GM18858 (cell line): ENCODE data around the gene RNF152.

Experiments
- ATAC-seq: cut with Tn5 transposase; IDR thresholded peaks from one replicate; pipeline ENCODE4 v1.9.1; 2021; ENCODE audit not compliant: unreplicated experiment

The RNF152 gene

GRCh38 chr18:61855449-61856378, 37.1 kb downstream of the RNF152 start:
- ATAC-seq = no peak

- ATAC-seq = no peak
Measured at GRCh38 chr18:61854578-61855448, 38.0 kb downstream of the RNF152 start.

- ATAC-seq = no peak
Measured at GRCh38 chr18:61853855-61854254, 39.0 kb downstream of the RNF152 start.

GRCh38 chr18:61852496-61852895, 40.3 kb downstream of the RNF152 start:
- ATAC-seq = no peak

- no peak for ATAC-seq
Measured at GRCh38 chr18:61851940-61852451, 40.8 kb downstream of the RNF152 start.

DNA sequence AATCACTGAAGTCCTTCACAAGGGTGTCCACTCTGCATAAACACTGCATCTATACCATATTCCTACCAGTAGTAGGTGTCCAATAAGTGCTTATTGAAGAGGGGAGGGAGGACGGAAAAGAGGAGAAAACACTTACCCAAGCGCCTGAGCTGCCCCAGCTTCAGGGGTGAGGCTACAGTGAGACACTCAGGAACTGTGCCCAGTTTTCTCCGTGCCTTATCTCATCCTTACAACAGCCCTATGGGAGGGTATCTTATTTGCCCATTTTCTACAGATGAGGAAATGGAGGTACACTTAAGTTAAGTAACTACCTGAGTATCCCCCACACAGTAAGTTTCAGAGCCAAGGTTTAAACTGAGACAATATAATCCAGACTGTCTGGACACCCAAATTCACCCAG, 41.5 kb downstream of the RNF152 start:
- ATAC-seq = no peak

GRCh38 chr18:61850756-61851155, 42.1 kb downstream of the RNF152 start:
- ATAC-seq = no peak

- no peak for ATAC-seq
Measured at GRCh38 chr18:61847164-61847791, 45.5 kb downstream of the RNF152 start.

- ATAC-seq = no peak
Measured at GRCh38 chr18:61845197-61845596, 47.6 kb downstream of the RNF152 start.

- no peak for ATAC-seq
Measured at GRCh38 chr18:61844726-61845125, 48.1 kb downstream of the RNF152 start.

- no peak for ATAC-seq
Measured at GRCh38 chr18:61842146-61842545, 50.7 kb downstream of the RNF152 start.

- ATAC-seq = no peak
Measured at GRCh38 chr18:61841706-61842105, 51.1 kb downstream of the RNF152 start.

- ATAC-seq = no peak
Measured at GRCh38 chr18:61840324-61840723, 52.5 kb downstream of the RNF152 start.

GRCh38 chr18:61838521-61838920, 54.3 kb downstream of the RNF152 start:
- ATAC-seq = no peak

DNA sequence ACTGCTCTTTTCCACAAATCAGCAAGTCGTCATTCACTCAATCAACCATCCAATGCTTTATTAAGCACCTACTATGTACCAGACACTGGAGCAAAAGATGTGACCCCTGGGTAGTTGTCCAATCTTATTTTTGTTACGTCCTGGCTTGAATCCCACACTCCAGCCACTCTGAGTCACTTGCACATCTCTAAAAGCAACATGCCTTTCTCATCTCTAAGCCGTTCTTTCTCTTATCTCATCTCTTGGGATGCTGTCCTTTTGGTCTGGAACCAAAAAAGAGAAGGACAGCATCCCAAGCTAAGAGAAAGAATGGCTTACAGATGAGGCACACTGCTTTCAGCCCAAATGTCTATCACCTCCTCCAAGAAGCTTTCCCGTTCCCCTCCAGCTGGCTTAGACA, 58.8 kb downstream of the RNF152 start:
- ATAC-seq = no peak

GRCh38 chr18:61833387-61833786, 59.4 kb downstream of the RNF152 start:
- no peak for ATAC-seq

DNA sequence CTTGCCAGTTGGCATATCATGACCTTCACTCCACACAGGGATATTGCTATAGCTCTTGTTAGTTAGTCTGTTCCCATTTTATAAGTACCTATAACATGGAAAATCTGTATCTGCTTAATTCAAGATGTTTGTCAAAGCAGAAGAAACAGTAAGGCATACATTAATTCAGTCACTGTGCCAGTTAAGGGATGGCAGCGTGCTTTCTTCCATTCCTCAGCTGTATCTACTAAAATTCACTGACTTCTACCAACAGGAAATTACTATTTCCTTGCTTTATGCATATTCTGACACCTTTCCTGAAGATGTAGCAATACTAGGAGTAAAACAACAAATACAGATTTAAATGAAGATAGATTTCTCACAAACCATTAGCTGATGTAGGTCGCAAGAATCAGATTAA, 59.9 kb downstream of the RNF152 start:
- no peak for ATAC-seq

DNA sequence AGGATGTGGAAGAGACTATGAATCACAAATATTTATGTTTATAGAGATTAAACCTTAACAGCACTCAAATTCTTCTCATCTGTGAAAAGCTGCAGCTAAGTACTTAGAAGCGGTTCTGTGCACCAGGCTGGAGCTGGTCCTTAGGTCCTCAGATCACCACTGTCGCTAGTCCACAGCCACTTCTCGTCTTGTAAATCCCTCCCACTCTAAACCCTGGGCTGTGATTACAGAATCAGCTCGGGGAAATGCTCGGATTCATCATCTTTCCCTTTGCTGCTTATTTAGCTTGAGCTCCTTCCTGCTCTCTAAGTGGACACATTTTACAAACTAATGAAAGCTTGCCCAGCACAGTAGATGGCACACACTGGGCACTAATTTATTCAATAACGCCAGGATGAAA, 61.7 kb downstream of the RNF152 start:
- ATAC-seq = no peak

DNA sequence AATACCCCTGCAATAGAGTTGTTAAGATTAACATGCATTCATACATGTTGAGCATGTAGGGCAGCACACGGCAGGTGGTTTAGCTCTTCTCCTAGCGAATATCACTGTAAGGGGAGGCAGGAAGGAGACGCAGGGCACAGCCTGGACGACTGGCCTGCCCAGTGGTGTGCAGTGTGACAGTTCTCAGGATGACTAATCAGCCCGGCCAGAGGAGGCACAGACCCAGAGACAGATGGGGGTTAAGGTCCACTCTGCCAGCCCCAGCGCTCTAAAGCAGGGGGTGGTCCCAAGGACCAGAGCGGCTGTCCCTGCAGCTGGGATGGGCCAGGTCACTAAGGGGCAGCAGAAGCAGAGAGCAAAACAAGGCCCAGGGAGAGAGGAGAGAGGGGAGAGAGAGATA, 63.7 kb downstream of the RNF152 start:
- ATAC-seq = no peak

DNA sequence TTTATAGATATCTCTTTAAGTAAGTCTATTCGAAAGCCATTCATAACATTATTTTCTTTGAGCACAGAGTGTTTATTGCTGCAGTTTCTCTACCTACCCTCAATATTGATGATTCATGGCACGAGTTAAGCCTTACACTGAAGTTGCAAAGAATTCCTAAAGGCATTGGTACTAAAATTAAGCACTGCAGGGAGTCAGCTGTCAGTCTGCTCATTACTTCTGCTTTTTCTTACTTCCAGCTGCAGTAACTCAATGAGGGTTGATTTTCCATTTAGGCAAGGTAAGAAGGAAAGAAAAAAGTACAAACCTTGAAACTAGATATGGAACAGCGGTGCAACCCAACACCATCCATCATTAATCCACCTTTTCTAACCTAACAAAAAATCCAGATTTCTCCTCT, 65.2 kb downstream of the RNF152 start:
- ATAC-seq = no peak

DNA sequence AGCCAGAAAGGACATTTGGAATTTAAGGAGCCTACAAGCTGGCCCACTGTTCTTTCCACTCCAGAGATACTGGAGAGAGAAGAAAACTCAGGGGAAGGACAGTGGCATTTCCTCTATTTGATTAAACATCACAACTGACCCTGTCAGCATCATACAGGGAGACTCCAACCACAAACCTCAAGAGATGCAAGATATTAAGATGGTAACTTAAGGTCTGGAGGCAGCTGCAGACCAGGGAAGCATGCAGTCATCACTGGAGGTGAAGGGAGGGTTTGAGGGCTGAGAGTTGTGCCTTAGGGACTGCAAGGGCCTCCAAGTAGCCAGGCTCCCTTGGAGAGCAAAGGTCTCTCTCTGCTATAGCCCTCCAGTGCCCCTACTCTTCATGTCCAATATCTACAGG, 67.4 kb downstream of the RNF152 start:
- no peak for ATAC-seq
